GM21576 (cell line): ENCODE results near the gene CTNS.

Experiments used
- ATAC-seq: cut with Tn5 transposase; IDR thresholded peaks from one replicate; pipeline ENCODE4 v1.9.1; 2021; ENCODE audit warnings: mild to moderate bottlenecking, moderate library complexity; ENCODE audit not compliant: unreplicated experiment

CTNS gene

DNA sequence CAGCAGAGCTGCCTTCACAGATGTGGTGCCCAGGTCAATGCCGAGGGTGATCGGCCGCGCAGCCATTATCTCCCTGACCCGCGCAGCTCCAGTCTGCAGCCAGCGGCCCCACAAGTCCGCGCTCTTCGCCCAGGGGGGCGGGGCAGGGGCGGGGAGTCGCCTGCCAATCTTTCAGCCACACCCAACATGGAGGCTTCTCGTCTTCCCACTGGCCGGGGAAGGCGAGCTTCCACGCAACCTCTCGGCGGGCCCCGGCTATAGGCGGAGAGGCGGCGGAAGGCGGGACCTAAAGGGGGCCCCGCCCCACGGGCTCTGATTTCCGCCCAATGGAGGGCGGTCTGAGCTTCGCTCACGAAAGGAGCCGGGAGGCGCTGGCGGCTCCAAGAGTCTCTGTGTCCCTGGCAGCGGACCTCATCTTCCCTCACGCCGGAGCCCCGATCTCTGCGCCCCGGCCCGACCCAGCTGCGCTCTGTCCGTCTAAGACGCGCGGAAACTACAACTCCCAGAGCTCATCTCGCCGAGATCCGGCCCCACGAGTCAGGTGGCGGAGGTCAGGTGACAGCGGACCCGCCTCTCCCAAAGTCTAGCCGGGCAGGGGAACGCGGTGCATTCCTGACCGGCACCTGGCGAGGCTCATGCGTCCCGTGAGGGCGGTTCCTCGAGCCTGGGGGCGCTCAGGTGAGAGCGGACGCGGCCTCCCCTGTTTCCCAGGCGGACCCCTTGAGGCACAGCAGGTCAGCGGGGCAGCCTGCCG is at the start of gene CTNS, which contains the start of gene SHPK:
TSS of gene CTNS (plus strand) at position 607 of the 754 bp plus-strand sequence. CDS start 3,447 bp downstream, outside the sequence.
TSS of gene SHPK (minus strand) at position 97 of the 754 bp plus-strand sequence. CDS start at position 66, 31 bp downstream.
- peak; percentile 90 for ATAC-seq

- no peak for ATAC-seq
These were observed 46.8 kb upstream of the CTNS start for GRCh38 chr17:3589784-3590183.

DNA sequence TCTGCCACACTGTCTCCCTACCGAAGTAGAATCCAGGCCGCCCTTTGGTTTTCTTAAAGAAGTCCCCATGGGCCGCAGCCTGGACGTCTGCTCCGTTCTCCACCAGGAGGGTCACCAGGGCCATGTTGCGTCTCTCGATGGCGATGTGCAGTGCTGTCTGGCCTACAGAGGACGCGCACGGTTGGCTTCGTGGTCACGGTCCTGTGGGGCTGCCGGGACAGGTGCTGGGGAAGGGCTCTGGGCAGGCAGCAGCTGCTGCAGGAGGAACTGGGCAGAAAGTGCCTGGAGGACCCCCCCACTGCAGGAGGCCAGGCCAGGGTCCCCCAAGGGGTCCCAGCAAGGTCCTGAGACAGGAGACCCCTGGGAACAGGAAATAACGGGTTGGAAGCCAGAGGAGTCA is 46.3 kb upstream of the CTNS start:
- no peak for ATAC-seq

DNA sequence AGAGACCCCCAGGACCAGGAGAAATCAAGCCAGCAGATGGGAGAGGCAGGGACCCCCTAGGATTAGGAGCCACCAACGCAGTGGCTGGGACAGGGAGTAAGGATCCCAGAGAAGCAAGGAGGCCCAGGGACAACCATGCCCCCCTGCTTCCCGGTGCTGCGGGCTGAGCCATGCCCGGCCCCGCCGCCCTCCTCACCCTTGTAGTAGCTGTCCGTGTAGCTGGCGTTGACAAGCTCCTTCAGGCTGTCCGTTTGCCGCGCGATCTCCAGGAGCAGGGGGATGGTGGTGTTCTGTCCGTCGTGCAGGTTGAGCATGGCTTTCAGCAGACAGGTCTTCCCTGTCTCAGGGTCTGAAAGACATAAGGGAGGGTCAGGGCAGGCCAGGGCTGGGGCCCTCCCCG is 45.8 kb upstream of the CTNS start:
- no peak for ATAC-seq

- no peak for ATAC-seq
These were observed 44.2 kb upstream of the CTNS start for GRCh38 chr17:3592216-3592860.

DNA sequence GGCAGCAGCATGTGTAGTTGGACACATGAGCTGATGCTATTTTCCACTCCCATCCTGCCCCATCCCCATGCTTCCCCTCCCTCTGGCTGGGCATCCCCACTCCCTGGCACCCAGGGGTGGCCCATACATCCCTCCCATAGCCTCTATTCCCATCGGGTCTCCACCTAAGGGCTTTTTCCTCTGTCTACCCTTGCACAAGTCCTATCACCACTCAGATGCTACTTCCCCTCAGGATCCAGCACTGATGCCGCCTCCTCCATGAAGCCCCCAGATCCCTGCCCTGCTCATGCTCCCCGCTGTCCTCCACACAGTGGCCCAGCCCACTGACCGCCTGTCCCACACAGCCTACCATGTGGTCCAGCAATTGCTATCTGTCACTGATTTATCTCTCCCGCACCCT is 43.2 kb upstream of the CTNS start:
- ATAC-seq, result no peak

DNA sequence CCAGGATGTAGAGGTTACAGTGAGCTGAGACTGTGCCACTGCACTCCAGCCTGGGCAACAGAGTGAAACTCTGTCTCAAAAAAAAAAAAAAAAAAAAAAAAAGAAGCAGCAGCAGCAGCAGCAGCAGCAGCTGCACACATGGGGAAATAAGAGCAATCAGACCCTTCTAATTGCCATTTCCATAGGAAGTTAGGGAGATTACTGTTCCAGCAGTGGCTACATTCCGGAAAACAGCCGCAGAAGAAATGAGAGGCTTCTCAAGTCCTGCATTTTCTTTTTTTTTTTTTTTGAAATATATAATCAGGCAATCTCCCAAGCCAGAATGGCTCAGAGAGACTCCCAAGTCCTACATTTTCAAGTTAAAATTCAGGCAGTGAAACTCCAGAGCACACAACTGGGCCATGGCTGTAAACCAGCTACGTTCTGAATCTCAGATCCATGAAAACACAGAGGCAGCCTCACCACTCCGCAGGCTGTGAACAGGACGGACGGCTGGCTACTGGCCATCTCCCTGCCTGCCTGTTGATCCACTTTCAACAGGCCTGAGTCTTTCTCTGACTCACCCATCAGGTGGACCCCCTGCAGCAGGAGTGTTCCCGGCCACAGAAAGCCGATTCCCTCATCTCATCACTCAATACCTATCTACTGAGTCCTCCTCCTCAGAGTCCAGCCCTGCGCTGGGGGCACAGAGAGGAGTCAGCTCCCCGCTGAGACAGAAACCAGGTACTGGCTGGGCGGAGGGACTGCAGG is 42.3 kb upstream of the CTNS start:
- no peak for ATAC-seq

DNA sequence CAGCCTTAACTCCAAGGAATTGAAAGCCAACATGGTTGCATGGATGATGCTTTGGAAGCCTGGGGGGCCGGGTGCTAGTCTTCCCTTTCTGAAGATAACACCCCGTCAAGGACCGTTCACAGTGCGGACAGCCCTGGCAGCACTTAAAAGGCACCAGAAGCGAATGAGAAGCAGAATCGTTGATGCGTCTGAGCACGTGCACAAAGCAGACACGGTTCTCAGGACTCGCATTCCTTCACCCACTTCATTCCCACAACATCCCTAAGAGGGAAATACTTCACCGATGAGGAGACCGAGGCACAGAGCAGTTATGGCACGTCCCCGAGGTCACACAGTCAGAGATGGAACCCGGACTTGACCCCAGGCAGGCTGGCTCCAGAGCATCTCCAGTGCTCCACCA is 41.6 kb upstream of the CTNS start:
- no peak for ATAC-seq

- ATAC-seq, result no peak
These were observed 39.6 kb upstream of the CTNS start for GRCh38 chr17:3596804-3597464.

DNA sequence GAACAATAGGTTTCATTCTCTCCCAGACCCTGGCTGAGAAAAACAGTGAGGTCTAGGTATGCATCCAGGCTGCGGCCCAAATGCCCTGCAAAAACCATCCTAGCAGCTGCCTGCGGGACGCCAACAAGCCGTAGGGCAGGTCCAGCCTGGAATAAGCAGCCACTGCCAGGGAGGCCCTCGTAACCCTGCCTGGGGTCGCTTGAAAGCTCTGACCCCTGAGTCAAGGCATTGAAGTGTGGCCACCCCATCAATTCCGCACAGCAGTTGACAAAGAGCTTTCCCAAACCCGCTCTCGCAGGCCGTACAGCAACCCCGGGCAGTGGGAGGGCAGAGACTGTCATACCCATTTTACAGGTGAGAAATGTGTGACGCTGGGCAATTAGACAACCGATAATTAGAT is 38.5 kb upstream of the CTNS start:
- no peak for ATAC-seq

DNA sequence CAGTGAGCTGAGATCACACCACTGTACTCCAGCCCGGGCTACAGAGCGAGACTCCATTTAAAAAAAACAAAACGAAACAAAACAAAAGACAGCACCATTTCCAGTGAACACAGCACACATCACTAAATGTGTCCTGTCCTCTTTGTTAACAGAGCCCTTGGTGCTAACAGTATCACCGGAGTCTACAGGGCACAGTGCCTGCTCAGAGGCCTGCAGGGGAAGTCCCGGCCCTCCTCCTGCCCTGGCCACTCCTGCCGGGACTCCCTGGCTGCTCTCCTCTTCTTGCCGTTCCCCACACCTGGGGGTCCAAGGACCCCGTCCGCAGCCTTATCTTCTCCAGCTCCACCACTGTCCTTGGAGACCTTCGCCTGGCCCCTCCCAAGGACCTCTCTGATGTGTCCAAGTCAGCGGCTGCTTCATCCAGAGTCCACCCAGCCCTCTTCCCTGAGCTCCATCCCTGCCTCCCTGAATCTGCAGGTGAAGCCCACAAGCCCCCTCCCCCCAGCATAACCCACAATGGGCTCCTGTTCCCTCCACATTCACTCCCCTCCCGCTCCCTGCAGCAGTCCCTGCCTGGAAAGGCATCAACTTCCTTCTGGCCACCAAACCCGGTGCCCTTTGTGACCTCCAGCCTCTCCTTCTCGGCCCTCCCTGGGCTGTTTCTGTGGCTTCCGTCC is 35.9 kb upstream of the CTNS start:
- ATAC-seq, result no peak

DNA sequence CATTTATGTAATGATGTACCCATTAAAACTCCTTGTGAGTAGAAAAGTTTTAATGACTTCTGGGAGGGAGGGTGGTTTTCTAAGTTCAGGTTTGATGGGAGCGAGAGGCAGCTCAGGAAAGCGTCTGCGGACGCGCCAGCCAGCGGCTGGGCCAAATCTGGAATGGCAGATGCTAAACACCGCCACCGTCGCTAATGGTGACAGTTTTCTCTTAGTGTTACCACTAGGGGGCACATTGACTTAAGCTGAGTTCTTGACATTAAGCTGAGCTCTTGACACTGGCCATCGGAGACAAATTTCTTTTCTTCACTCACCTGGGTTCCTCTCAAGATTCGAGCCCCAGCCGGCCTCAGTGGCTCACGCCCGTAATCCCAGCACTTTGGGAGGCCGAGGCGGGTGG is 34.1 kb upstream of the CTNS start:
- ATAC-seq, result no peak

DNA sequence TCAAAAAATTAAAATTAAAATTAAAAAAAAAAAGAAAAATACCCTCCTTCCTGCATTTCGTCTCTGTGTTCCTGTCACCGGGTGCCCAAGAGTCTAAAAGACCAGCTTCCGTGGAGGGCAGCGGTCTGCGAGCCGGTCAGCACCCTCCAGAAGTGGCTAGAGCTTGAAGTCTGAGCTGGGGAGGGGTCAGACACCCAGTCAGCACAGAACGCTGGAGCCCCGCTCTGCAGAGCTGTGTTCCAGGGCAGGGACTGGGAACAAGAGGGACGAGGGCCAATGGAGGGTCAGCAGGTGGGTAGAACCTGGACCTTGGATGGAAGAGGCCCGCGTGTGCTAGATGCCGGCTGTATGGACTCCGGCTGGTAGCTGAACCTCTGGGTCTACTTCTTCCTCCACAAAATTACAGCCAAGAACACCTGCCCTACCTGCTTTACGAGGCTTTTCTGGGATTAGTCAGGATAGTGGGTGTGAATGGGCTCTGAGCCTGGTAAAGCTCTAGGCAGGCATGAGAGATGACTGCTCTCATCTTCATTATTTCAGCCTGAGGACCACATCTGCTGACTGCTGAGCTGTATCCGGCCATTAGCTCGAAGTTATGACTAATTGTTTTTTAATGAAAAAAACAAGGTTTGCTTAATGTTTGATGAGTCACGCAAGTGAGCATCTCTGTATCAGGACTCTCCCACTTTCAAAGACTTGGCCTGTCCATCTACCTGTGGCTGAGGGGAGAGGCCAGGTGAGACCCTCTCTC is 33.3 kb upstream of the CTNS start:
- no peak for ATAC-seq

- ATAC-seq, result no peak
These were observed 32.7 kb upstream of the CTNS start for GRCh38 chr17:3603870-3604259.

DNA sequence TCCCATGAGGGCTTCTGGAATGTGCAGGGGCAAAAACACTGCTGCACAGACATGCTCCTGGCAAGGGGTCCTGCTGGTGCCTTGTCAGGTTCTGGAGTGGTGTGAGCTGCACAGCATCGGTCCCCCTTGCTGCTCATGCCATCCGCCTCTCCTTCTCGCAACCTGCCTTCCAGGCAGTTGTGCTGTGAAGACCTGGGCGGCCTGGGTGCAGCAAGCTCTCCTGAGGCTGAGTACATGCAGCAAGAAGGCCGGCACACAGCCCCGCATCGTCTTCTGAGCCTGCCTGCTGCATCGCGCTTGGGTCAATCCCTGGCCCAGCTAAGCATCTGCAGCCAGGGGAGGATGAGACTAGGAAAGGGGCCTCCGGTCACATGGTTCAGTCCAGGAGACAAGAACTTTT is 26.9 kb upstream of the CTNS start:
- no peak for ATAC-seq

GRCh38 chr17:3610523-3610922 is 26.0 kb upstream of the CTNS start:
- no peak for ATAC-seq

GRCh38 chr17:3613124-3613523 is 23.4 kb upstream of the CTNS start:
- ATAC-seq, result no peak

- ATAC-seq, result no peak
These were observed 21.2 kb upstream of the CTNS start for GRCh38 chr17:3615160-3615870.

GRCh38 chr17:3621146-3621720 is 15.3 kb upstream of the CTNS start:
- ATAC-seq, result no peak
